ENCODE data around the gene GLS.

GLS gene

GRCh38 chr2:190999058-190999457, 118.4 kb downstream of the GLS start:
- no peak for DNase-seq (ENCODE audit: low read depth)
- Histone ChIP-seq H3K9me3 (ENCODE audit: control insufficient read depth, low read length) (no peaks in the 10 kb centered on the region), H3K9ac (ENCODE audit: low read length) (no peak overlapping the region), H3K36me3 (ENCODE audit: control insufficient read depth, insufficient read depth, low read length, severe bottlenecking) (peaks cover 98% of the 10 kb centered on the region), H3K4me3 (ENCODE audit: low read length) (no peak overlapping the region), H3K4me1 (ENCODE audit: control insufficient read depth, insufficient read depth, low read length) (peaks cover 4% of the 10 kb centered on the region), H3K27me3 (replicated peaks; ENCODE audit: control insufficient read depth, insufficient read depth, low read length) (no peaks in the 10 kb centered on the region)

DNA sequence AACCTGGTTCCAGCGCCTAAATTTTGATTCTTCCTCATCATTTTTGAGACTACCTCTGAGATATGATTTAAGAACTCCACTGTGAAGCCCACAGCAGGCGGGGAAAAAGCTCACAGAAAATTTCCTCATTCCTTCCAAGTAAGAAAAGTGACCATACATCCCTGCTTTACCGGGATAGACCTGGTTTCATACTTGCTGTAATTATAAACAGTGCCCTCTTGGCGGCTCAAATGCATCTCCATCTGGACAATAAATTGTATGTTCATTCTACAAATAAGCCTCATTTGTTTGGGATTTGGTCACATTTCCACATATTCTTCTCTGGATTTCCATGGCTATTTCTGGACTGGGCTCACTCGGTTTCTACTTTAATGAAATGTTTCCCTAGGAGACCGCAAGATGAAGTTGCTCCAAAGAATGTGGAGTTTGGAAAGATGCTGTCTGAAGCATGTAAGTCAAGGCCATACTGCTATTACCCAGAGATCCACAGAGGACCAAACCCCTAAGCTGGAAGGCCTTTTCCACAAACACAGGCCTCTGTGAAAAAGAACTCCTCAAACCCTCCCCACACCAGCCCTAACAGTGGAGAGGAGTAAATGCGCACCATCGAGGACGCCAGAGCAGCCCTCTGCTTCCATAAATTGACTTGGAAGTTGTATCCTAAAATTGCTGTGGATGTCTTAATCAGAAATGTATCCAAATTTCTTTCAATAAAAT, 119.5 kb downstream of the GLS start:
- no peak for DNase-seq (ENCODE audit: low read depth)
- no peaks in the 10 kb centered on the region for H3K27me3 ChIP-seq (replicated peaks; ENCODE audit: control insufficient read depth, insufficient read depth, low read length)
- H3K4me3 ChIP-seq (ENCODE audit: low read length): no peak overlapping the region
- peaks cover 4% of the 10 kb centered on the region for H3K4me1 ChIP-seq (ENCODE audit: control insufficient read depth, insufficient read depth, low read length)
- H3K36me3 ChIP-seq (ENCODE audit: control insufficient read depth, insufficient read depth, low read length, severe bottlenecking): peaks cover 100% of the 10 kb centered on the region
- no peak overlapping the region for H3K9ac ChIP-seq (ENCODE audit: low read length)
- H3K9me3 ChIP-seq (ENCODE audit: control insufficient read depth, low read length): no peaks in the 10 kb centered on the region

GRCh38 chr2:191001032-191001431, 120.4 kb downstream of the GLS start:
- no peak for DNase-seq (ENCODE audit: low read depth)
- no peaks in the 10 kb centered on the region for H3K9me3 ChIP-seq (ENCODE audit: control insufficient read depth, low read length)
- peaks cover 4% of the 10 kb centered on the region for H3K4me1 ChIP-seq (ENCODE audit: control insufficient read depth, insufficient read depth, low read length)
- H3K36me3 ChIP-seq (ENCODE audit: control insufficient read depth, insufficient read depth, low read length, severe bottlenecking): peaks cover 100% of the 10 kb centered on the region
- no peak overlapping the region for H3K4me3 ChIP-seq (ENCODE audit: low read length)
- no peaks in the 10 kb centered on the region for H3K27me3 ChIP-seq (replicated peaks; ENCODE audit: control insufficient read depth, insufficient read depth, low read length)
- H3K9ac ChIP-seq (ENCODE audit: low read length): no peak overlapping the region

GRCh38 chr2:191001624-191002023, 121.0 kb downstream of the GLS start:
- Histone ChIP-seq H3K4me3 (ENCODE audit: low read length) (no peak overlapping the region), H3K9me3 (ENCODE audit: control insufficient read depth, low read length) (no peaks in the 10 kb centered on the region), H3K36me3 (ENCODE audit: control insufficient read depth, insufficient read depth, low read length, severe bottlenecking) (peaks cover 100% of the 10 kb centered on the region), H3K4me1 (ENCODE audit: control insufficient read depth, insufficient read depth, low read length) (peaks cover 4% of the 10 kb centered on the region), H3K9ac (ENCODE audit: low read length) (no peak overlapping the region), H3K27me3 (replicated peaks; ENCODE audit: control insufficient read depth, insufficient read depth, low read length) (no peaks in the 10 kb centered on the region)
- DNase-seq (ENCODE audit: low read depth): no peak

- no peaks in the 10 kb centered on the region for H3K27me3 ChIP-seq (replicated peaks; ENCODE audit: control insufficient read depth, insufficient read depth, low read length)
- H3K9ac ChIP-seq (ENCODE audit: low read length): no peak overlapping the region
- peaks cover 100% of the 10 kb centered on the region for H3K36me3 ChIP-seq (ENCODE audit: control insufficient read depth, insufficient read depth, low read length, severe bottlenecking)
- DNase-seq (ENCODE audit: low read depth): no peak
- no peak overlapping the region for H3K4me3 ChIP-seq (ENCODE audit: low read length)
- peaks cover 4% of the 10 kb centered on the region for H3K4me1 ChIP-seq (ENCODE audit: control insufficient read depth, insufficient read depth, low read length)
- no peaks in the 10 kb centered on the region for H3K9me3 ChIP-seq (ENCODE audit: control insufficient read depth, low read length)
Measured at GRCh38 chr2:191003405-191004309, 123.0 kb downstream of the GLS start.

- Histone ChIP-seq H3K4me3 (ENCODE audit: low read length) (no peak overlapping the region), H3K27me3 (replicated peaks; ENCODE audit: control insufficient read depth, insufficient read depth, low read length) (no peaks in the 10 kb centered on the region), H3K4me1 (ENCODE audit: control insufficient read depth, insufficient read depth, low read length) (peaks cover 23% of the 10 kb centered on the region), H3K9me3 (ENCODE audit: control insufficient read depth, low read length) (no peaks in the 10 kb centered on the region), H3K9ac (ENCODE audit: low read length) (no peak overlapping the region), H3K36me3 (ENCODE audit: control insufficient read depth, insufficient read depth, low read length, severe bottlenecking) (peaks cover 97% of the 10 kb centered on the region)
- DNase-seq (ENCODE audit: low read depth): no peak
Measured at GRCh38 chr2:191006297-191006696, 125.7 kb downstream of the GLS start.

GRCh38 chr2:191006997-191007783, 126.6 kb downstream of the GLS start:
- peak; percentile 14 for DNase-seq (ENCODE audit: low read depth)
- peaks cover 96% of the 10 kb centered on the region for H3K36me3 ChIP-seq (ENCODE audit: control insufficient read depth, insufficient read depth, low read length, severe bottlenecking)
- H3K9ac ChIP-seq (ENCODE audit: low read length): no peak overlapping the region
- no peak overlapping the region for H3K4me3 ChIP-seq (ENCODE audit: low read length)
- no peaks in the 10 kb centered on the region for H3K27me3 ChIP-seq (replicated peaks; ENCODE audit: control insufficient read depth, insufficient read depth, low read length)
- no peaks in the 10 kb centered on the region for H3K9me3 ChIP-seq (ENCODE audit: control insufficient read depth, low read length)
- peaks cover 31% of the 10 kb centered on the region for H3K4me1 ChIP-seq (ENCODE audit: control insufficient read depth, insufficient read depth, low read length)

DNA sequence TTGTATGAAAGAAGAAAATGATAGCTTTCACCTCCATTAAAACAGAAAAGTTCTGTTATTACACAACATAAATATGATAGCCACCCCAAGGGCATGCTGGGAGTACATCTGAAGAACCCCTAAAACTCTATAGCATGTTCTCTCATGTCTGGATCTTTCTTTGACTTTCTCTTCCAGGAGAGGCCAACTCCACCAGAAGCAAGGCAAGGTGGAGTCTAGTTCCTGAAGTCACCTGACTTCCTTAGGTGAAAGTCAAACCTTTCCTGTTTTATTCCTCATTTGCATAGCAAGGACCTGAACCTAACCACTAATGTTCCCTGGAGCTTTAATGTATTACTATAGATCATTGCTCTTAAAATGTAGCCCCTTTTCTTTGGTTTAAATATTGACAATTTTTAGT, 127.7 kb downstream of the GLS start:
- Histone ChIP-seq H3K4me1 (ENCODE audit: control insufficient read depth, insufficient read depth, low read length) (peaks cover 38% of the 10 kb centered on the region), H3K4me3 (ENCODE audit: low read length) (no peak overlapping the region), H3K27me3 (replicated peaks; ENCODE audit: control insufficient read depth, insufficient read depth, low read length) (no peaks in the 10 kb centered on the region), H3K9ac (ENCODE audit: low read length) (no peak overlapping the region), H3K36me3 (ENCODE audit: control insufficient read depth, insufficient read depth, low read length, severe bottlenecking) (peaks cover 85% of the 10 kb centered on the region), H3K9me3 (ENCODE audit: control insufficient read depth, low read length) (no peaks in the 10 kb centered on the region)
- DNase-seq (ENCODE audit: low read depth): no peak

DNA sequence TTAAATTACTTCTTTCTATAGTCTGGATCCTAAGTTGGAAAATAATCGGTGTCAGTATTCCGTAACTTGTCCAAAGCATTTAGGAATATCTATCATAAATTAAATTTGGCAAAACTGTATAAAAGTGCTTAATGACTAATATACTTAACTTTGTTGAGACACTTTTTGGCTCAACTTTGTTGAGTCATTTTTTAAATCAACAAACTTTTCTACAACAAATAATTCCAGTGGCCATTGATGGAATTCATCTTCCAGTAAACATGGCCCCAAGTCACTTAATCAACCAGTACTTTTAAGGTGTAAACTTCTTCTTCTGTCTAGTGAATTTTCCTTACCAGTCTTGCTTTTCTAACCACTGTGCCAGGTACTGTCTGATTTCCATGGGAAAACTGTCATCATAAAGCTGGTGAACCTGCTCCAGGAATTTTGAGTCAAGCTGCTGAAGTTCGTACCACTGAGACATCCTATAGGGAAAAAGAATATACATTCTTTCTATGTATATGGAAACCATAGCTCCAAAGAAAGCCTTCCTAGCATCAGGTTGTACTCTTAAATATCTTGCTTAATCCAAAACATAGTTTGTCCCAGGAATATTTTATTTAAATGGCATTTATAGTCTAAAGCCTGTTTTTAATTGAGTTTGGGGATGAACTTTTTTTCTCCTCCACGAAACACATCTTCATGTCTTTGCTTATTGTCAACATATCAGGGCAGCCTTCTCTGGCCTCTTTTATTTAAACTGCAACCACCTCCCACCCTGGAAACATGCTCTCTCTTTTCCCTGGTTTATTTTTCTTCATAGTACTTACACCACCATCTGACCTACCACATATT, 129.1 kb downstream of the GLS start:
- Histone ChIP-seq H3K36me3 (ENCODE audit: control insufficient read depth, insufficient read depth, low read length, severe bottlenecking) (peaks cover 70% of the 10 kb centered on the region), H3K27me3 (replicated peaks; ENCODE audit: control insufficient read depth, insufficient read depth, low read length) (no peaks in the 10 kb centered on the region), H3K4me3 (ENCODE audit: low read length) (peak overlapping the region; percentile 93), H3K9ac (ENCODE audit: low read length) (peak overlapping the region; percentile 30), H3K9me3 (ENCODE audit: control insufficient read depth, low read length) (no peaks in the 10 kb centered on the region), H3K4me1 (ENCODE audit: control insufficient read depth, insufficient read depth, low read length) (peaks cover 43% of the 10 kb centered on the region)
- peak; percentile 12 for DNase-seq (ENCODE audit: low read depth)

Measured in adipocyte (in vitro differentiated cells).